Activated CD8-positive, alpha-beta memory T cell treated with anti-CD3 and anti-CD28 coated beads, Interleukin-2, amount 50 U/mL, for 4 hours (primary cell): ENCODE measurements around the gene AVPR2.

Experiments
- DNase-seq: peaks from one replicate; pipeline ENCODE4 v3.0.0-alpha.2; 2020

AVPR2 gene

GRCh38 chrX:153886915-153887314, 17.6 kb upstream of the AVPR2 start:
- DNase-seq = no peak

- DNase-seq = no peak
These were observed 17.1 kb upstream of the AVPR2 start for GRCh38 chrX:153887385-153887784.

- no peak for DNase-seq
These were observed 16.1 kb upstream of the AVPR2 start for GRCh38 chrX:153888344-153888743.

- DNase-seq = no peak
These were observed 15.3 kb upstream of the AVPR2 start for GRCh38 chrX:153889123-153889522.

- DNase-seq = no peak
These were observed 6.6 kb upstream of the AVPR2 start for GRCh38 chrX:153897899-153898298.

- peak; percentile 49 for DNase-seq
These were observed 3.4 kb upstream of the AVPR2 start for GRCh38 chrX:153900831-153901752.

GRCh38 chrX:153901753-153902140, 2.7 kb upstream of the AVPR2 start:
- DNase-seq = no peak

GRCh38 chrX:153902385-153902784, 2.1 kb upstream of the AVPR2 start:
- no peak for DNase-seq

GRCh38 chrX:153903238-153903980, 1.1 kb upstream of the AVPR2 start:
- DNase-seq = no peak

GRCh38 chrX:153905481-153906095, 1.1 kb downstream of the AVPR2 start:
- DNase-seq = no peak

- DNase-seq = no peak
These were observed 1.8 kb downstream of the AVPR2 start for GRCh38 chrX:153906126-153906917.

GRCh38 chrX:153907456-153907855, 3.0 kb downstream of the AVPR2 start:
- no peak for DNase-seq

- no peak for DNase-seq
These were observed 3.9 kb downstream of the AVPR2 start for GRCh38 chrX:153908219-153908860.

- no peak for DNase-seq
These were observed 4.8 kb downstream of the AVPR2 start for GRCh38 chrX:153909024-153909979.

GRCh38 chrX:153909980-153910360, 5.5 kb downstream of the AVPR2 start:
- DNase-seq = no peak

GRCh38 chrX:153910446-153910845, 6.0 kb downstream of the AVPR2 start:
- no peak for DNase-seq

GRCh38 chrX:153911798-153912197, 7.3 kb downstream of the AVPR2 start:
- DNase-seq = no peak

GRCh38 chrX:153913211-153913610, 8.7 kb downstream of the AVPR2 start:
- no peak for DNase-seq

GRCh38 chrX:153913701-153914100, 9.2 kb downstream of the AVPR2 start:
- no peak for DNase-seq

- DNase-seq = no peak
These were observed 13.4 kb downstream of the AVPR2 start for GRCh38 chrX:153917869-153918268.

GRCh38 chrX:153919281-153919680, 14.8 kb downstream of the AVPR2 start:
- no peak for DNase-seq
